ENCODE results near the gene LPXN.
A peak's percentile ranks its signal among the peaks of the same experiment; 100 is the strongest.

- TF ChIP-seq, protein P1, sequence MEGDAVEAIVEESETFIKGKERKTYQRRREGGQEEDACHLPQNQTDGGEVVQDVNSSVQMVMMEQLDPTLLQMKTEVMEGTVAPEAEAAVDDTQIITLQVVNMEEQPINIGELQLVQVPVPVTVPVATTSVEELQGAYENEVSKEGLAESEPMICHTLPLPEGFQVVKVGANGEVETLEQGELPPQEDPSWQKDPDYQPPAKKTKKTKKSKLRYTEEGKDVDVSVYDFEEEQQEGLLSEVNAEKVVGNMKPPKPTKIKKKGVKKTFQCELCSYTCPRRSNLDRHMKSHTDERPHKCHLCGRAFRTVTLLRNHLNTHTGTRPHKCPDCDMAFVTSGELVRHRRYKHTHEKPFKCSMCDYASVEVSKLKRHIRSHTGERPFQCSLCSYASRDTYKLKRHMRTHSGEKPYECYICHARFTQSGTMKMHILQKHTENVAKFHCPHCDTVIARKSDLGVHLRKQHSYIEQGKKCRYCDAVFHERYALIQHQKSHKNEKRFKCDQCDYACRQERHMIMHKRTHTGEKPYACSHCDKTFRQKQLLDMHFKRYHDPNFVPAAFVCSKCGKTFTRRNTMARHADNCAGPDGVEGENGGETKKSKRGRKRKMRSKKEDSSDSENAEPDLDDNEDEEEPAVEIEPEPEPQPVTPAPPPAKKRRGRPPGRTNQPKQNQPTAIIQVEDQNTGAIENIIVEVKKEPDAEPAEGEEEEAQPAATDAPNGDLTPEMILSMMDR (IDR thresholded peaks at IDR 0.05), result no peak
- TF ChIP-seq POLR2A (IDR thresholded peaks at IDR 0.05), result peak; percentile 89 to 90
These were observed 2.0 kb upstream of the LPXN start for GRCh38 chr11:58577555-58578135.

All from Peyer's patch (tissue), 4 donors.